Limb (tissue), 2 donors: Measurements from ENCODE around the gene CASS4.
"Not testable (repeated sequence)": the region's sequence is repeated elsewhere in the genome, so short reads cannot be mapped to it uniquely, and the experiment has no call there.

Experiments used
- DNase-seq, 2 donors: peaks; one replicate each; pipeline ENCODE4 v3.0.0-alpha.2; 2016; ENCODE audit errors: extremely low spot score in 2 of 2

Gene CASS4

DNA sequence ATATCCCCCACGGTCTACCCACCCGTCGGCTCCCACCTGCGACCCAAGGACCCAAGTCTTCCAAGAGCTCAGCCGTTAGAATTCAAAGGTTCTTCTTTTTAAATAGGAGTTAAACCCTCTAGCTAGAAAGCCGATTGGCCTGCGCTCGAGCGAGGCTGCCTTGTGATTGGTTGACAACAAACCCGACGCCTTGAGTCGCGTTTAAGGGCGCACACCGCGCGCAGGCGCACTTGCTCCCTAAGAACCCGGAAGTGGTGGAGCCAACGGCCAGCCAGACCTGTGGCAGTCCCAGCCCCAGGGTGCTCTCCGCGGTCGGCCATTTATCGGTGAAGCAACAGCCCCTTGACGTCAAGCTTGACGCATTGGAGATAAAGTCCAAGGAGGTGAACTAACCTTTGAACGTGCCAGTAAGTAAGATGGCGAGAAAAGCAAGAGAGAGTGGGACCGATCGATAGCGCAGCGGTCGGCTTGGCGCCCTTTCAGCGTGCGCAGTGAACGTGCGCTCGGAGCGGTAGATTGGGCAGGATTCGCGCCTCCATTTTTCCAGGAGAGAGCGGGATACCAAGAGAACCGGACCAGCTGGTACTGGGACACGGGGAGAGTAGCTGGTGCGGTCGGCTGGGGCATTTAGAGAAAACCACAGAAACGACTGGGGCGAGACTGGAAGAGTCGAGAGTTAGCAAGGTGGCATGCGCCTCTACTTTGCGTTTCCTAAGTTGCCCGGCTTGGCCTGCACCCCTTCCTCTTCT lies 19.8 kb upstream of the CASS4 start, which contains the start of the genes AURKA and CSTF1:
AURKA (minus strand) TSS at position 84 of the 749 bp plus-strand sequence. CDS start 4,018 bp downstream, outside the sequence.
CSTF1 (plus strand) TSS at position 514 of the 749 bp plus-strand sequence. CDS start 2,908 bp downstream, outside the sequence.
- peak; percentile 98 to 99 for DNase-seq

GRCh38 chr20:56392881-56393482 lies 19.1 kb upstream of the CASS4 start:
- DNase-seq, result no peak

DNA sequence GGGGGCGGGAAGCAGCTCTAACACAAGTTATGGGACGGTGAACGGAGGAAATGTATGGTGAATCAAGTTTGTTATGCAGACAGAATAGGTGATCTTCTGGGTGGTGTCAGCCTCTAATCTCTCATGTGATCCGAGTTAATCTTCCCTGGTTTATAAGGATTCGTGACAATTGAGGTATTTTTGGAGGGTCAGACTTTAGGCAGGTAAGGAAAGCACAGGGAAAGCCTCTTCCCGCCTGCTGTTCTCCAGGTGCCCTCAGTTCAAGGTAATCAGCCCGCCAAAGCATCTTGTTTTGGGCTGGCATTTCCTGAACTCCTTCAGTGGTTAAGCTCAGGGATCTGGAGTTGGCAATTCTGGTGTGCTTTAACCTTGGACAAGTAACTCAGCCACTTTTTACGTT lies 18.4 kb upstream of the CASS4 start:
- DNase-seq, result no peak

GRCh38 chr20:56395166-56395565 lies 16.9 kb upstream of the CASS4 start:
- DNase-seq, result no peak

DNA sequence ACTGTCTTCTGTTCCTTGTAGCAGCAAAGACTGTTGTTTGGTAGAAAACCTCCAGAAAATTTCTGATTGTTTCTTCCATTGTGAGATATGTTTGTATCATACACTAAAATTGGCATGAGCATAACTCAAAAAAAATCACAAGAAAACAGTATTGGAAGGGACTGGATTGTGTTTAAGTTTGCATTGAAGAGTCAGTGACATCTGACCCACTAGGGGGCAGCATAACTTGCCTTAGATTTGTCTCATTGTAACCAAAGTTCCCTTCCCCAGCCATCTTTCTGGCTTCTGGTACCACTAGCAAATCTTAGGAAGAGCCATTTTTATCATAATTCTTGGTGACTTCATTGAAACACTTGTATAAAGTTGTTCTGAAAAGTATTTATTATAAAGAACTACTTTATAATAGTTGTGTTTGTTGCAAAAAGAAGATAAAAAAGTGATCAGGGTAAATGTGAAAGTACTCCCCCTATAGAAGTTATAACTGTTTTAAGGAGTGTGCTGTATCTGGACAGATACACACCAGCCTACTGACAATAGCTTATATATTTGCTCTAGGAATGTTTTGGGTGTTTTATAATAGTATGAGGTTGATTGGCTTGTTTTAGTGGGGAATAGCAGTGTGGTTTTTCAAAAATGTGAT lies 11.9 kb upstream of the CASS4 start:
- peak; percentile 64 to 68 for DNase-seq

DNA sequence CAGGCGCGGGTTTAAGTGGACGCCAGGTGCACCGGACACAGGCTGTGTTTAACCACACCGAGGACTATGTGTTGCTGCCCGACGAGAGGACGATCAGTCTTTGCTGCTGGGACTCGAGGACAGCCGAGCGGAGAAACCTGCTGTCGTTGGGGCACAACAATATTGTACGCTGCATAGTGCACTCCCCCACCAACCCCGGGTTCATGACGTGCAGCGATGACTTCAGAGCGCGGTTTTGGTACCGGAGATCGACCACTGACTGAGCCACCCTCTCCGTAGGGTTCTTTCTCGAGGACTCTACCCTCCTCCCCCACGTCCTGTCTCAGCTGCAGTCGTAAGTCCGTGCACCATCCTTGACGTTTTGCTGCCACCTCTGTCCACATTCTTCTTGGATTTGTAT lies 8.6 kb upstream of the CASS4 start:
- no peak for DNase-seq

- DNase-seq, result not testable (repeated sequence)
Observed at GRCh38 chr20:56405356-56405755, 6.7 kb upstream of the CASS4 start.

- no peak for DNase-seq
Observed at GRCh38 chr20:56406910-56407309, 5.2 kb upstream of the CASS4 start.

DNA sequence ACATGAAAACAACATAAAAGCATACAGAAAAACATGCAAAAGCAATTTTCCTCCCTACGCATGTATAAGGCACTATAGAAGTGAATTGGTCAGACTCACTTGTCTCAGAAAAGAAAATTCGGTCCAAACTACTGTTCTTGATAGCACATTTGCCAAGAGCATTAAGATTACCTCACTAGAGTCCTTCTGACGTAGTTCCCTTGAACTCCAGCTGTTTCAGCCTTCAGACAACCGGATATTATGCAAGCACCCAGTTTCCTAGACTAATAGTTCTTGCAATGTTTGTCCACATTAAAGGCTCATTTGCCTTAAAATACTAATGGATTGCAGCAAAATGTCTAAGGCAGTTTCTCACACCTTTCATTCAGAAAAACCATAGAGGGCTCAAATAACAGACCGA lies 2.5 kb upstream of the CASS4 start:
- DNase-seq, result no peak

GRCh38 chr20:56409956-56410355 lies 2.1 kb upstream of the CASS4 start:
- DNase-seq, result no peak

DNA sequence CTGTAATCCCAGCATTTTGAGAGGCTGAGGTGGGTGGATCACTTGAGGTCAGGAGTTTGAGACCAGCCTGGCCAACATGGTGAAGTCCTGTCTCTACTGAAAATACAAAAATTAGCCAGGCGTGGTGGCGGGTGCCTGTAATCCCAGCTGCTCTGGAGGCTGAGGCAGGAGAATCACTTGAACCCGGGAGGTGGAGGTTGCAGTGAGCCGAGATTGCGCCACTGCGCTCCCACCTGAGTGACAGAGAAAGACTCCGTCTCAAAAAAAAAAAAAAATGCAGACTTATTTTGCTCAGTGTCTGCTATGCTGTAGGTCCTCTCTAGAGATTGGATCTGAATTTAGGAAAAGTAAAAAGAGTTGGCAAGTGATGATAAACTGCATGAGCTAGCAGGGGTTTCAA lies 773 bp upstream of the CASS4 start:
- DNase-seq, result not testable (repeated sequence)

GRCh38 chr20:56412473-56412790 lies 372 bp downstream of the CASS4 start:
- no peak for DNase-seq

GRCh38 chr20:56412949-56413348 lies 889 bp downstream of the CASS4 start:
- no peak for DNase-seq

GRCh38 chr20:56414842-56415765 lies 3.0 kb downstream of the CASS4 start:
- no peak for DNase-seq

- no peak for DNase-seq
Observed at GRCh38 chr20:56417402-56417801, 5.3 kb downstream of the CASS4 start.

GRCh38 chr20:56417911-56418310 lies 5.9 kb downstream of the CASS4 start:
- DNase-seq, result no peak

DNA sequence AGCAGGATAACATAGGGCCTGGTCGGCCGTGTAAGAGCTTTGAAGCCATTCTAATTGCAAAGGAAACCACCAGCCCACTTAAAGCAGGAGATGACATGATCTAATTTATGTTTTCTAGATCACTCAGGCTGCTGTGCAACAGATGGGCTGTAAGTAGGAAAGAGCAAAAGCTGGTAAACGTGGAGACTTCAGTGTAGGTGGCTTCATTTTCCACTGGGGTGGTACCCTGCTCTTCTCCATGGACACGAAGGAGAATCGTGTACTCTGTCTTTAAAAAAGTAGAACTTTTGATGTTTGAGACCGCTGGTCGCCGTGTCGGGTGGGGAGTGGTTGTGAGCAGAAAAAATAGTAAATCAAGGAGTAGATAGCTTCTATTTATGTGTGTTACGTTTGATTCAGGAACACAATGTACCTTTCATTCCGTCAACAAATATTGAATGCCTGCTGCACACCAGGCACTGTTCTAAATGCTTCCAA lies 6.4 kb downstream of the CASS4 start:
- DNase-seq, result no peak

DNA sequence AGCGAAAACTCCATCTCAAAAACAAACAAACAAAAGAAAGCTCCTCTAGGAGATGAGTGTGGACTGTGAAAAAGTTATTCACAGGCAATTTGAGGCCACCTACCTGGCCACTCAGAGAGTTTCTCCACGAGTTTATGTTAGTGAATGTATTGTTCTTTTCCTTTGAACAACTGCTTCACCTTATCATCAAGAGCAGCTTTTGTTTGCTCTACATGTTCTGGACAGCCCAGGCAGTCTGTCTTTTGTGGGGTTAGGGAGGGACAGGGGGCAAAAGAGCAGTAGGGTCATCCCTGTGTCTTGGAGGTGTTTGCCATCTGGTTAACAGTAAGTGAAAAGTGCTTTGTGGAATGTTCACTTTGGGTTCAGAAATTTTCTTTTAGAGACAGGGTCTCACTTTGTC lies 8.0 kb downstream of the CASS4 start:
- DNase-seq, result no peak

GRCh38 chr20:56420940-56421688 lies 9.1 kb downstream of the CASS4 start:
- DNase-seq, result no peak

DNA sequence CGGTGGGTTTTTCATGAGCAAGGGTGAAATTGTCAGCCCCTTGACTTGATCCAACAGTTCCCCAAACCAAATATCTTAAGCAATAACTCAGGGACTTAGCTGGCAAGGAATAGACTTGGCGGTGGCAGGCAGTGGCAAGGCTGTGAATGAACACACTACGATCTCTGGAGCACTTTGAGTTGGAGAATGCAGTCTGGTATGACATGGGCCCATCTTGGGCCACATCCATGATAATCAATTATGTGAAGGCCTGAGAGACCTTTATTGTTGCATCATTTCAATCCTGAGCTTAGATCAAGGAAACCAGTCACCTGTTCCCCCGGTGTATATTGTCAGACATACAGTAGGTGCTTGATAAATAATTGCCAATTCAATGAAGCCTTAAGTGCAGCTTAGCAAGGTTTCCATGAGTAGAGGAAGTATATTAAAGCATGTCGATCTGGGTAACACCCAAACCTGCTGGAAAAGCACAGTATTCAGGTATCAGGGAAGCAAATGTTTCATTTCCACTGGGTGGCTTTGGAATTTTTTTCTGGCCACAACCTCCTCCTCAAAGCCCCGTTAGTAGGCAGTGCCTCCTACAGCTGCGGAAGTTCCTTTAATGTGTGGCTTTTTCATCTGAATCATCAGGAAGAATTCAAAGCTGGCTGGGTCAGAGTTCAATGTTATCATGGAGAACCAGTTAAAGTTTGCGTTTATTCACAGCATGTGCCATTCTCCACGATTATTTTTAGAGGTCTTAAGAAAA lies 10.2 kb downstream of the CASS4 start:
- DNase-seq, result no peak
